HUES64 (cell line): ENCODE measurements around the gene BCAS3.
"Not testable (repeated sequence)": the region's sequence is repeated elsewhere in the genome, so short reads cannot be mapped to it uniquely, and the experiment has no call there.

Experiments used
- H3K27ac ChIP-seq: 2 replicates; pipeline ENCODE4 v1.7.0; 2013; ENCODE audit warnings: low read depth, low read length, inconsistent platforms
- H3K27me3 ChIP-seq: 2 replicates; pipeline ENCODE4 v1.6.1; 2013; ENCODE audit warnings: mild to moderate bottlenecking, low read length; ENCODE audit not compliant: insufficient read depth
- H3K36me3 ChIP-seq: 2 replicates; pipeline ENCODE4 v1.6.1; 2013; ENCODE audit warnings: mild to moderate bottlenecking, low read length; ENCODE audit not compliant: insufficient read depth
- H3K4me1 ChIP-seq: 2 replicates; pipeline ENCODE4 v1.6.1; 2013; ENCODE audit warnings: mild to moderate bottlenecking, low read length, moderate library complexity; ENCODE audit not compliant: insufficient read depth
- H3K4me3 ChIP-seq: 2 replicates; pipeline ENCODE4 v1.5.1; 2013; ENCODE audit warnings: mild to moderate bottlenecking, low read length, moderate library complexity
- H3K9ac ChIP-seq: 2 replicates; pipeline ENCODE4 v1.6.1; 2013; ENCODE audit warnings: mild to moderate bottlenecking, low read depth, low read length
- H3K9me3 ChIP-seq: 2 replicates; pipeline ENCODE4 v1.6.1; 2013; ENCODE audit warnings: low read depth, low read length; ENCODE audit not compliant: insufficient read depth
- whole genome bisulfite sequencing: fragments of 150-250, 120-280 bp; methylation state at CpG from one replicate; pipeline ENCODE4 v1.1.7; 2013; ENCODE audit warnings: missing lambda C conversion rate; 5-methylcytosine and 5-hydroxymethylcytosine counted together

Gene BCAS3

DNA sequence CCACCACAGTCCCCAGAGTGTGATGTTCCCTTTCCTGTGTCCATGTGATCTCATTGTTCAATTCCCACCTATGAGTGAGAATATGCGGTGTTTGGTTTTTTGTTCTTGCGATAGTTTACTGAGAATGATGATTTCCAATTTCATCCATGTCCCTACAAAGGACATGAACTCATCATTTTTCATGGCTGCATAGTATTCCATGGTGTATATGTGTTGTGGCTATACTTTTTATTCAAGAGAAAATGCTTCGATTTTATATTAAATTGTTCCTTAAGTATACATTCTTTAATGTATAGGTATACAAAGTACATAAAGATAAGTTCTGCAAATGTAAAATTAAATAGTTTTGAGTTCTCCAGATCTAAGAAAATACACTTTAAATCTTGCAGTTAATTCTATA lies 328.3 kb downstream of the BCAS3 start:
- WGBS: no CpG with 5 or more reads among the region's 3 CpGs
- H3K27me3 ChIP-seq: not testable (repeated sequence)

GRCh38 chr17:61007980-61008379 lies 330.3 kb downstream of the BCAS3 start:
- H3K36me3 ChIP-seq: no peaks in the 10 kb centered on the region
- peaks cover 13% of the 10 kb centered on the region for H3K4me1 ChIP-seq
- H3K4me3 ChIP-seq: no peak overlapping the region
- 76% methylated on average over 2 of the region's 3 CpGs for WGBS
- no peak overlapping the region for H3K27ac ChIP-seq
- no peaks in the 10 kb centered on the region for H3K9me3 ChIP-seq
- no peak overlapping the region for H3K9ac ChIP-seq
- no peaks in the 10 kb centered on the region for H3K27me3 ChIP-seq

More for the DNA sequence above, 328.3 kb downstream of the BCAS3 start:
- H3K9me3 ChIP-seq, H3K27ac ChIP-seq, H3K9ac ChIP-seq, H3K4me3 ChIP-seq, H3K36me3 ChIP-seq: not testable (repeated sequence)
- peaks cover 13% of the 10 kb centered on the region for H3K4me1 ChIP-seq

- no peak overlapping the region for H3K4me3 ChIP-seq
- H3K27me3 ChIP-seq: no peaks in the 10 kb centered on the region
- 83% methylated on average over 1 of the region's 1 CpG for WGBS
- H3K4me1 ChIP-seq: peaks cover 4% of the 10 kb centered on the region; the same call in 1 of the 2 replicates
- H3K9me3 ChIP-seq: no peaks in the 10 kb centered on the region
- H3K36me3 ChIP-seq: no peaks in the 10 kb centered on the region
- H3K27ac ChIP-seq: no peak overlapping the region
- H3K9ac ChIP-seq: no peak overlapping the region
Measured at GRCh38 chr17:61009663-61010062, 332.0 kb downstream of the BCAS3 start.

- WGBS: 87% methylated on average over 2 of the region's 2 CpGs
- no peaks in the 10 kb centered on the region for H3K36me3 ChIP-seq
Measured at GRCh38 chr17:61010661-61011170, 333.1 kb downstream of the BCAS3 start.

DNA sequence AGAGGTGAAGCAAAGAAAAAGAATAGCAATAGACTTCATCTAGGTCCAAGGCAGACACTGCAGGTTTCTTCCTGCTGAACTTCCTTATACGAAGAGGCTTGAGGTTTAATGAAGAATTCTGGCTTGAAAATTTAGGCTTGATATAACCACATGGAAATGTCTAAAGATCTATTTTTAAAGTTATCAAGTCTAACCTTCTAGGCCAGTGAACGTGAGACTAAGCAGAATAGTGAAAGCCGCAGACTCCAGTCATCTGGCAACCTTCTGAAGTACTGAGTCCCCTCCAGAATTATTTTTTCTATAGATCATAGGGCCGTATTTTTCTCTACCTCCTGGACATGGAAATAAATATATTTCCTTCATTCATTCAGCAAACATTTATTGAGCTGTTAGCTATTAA lies 333.6 kb downstream of the BCAS3 start:
- Histone ChIP-seq H3K9ac (no peak overlapping the region), H3K9me3 (no peaks in the 10 kb centered on the region), H3K27ac (no peak overlapping the region), H3K4me1 (peaks cover 4% of the 10 kb centered on the region; the same call in 1 of the 2 replicates), H3K27me3 (no peaks in the 10 kb centered on the region), H3K4me3 (no peak overlapping the region), H3K36me3 (no peaks in the 10 kb centered on the region)
- 96% methylated on average over 4 of the region's 4 CpGs for WGBS

More at GRCh38 chr17:61010661-61011170, 333.1 kb downstream of the BCAS3 start:
- no peaks in the 10 kb centered on the region for H3K27me3 ChIP-seq
- H3K9me3 ChIP-seq: no peaks in the 10 kb centered on the region
- H3K4me1 ChIP-seq: peaks cover 4% of the 10 kb centered on the region; the same call in 1 of the 2 replicates
- H3K4me3 ChIP-seq: no peak overlapping the region
- H3K9ac ChIP-seq: no peak overlapping the region
- no peak overlapping the region for H3K27ac ChIP-seq

DNA sequence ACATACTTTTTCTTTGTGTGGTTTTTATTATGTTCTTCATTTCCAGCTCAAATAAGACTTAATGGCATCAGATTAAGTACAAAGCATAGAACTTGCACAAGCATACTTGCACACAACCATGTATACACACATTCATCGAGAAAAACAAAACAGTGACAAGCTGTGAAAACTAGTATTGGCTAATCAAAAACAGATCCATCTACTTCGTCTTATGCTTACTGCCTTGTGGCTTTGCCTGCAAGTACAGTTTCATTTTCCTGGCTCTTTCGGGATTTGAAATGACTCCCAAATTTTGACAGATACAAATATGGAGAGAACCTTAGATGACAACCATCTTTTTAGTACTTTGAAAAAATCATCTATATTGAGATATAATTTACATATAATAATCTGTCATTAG lies 338.3 kb downstream of the BCAS3 start:
- H3K27me3 ChIP-seq: no peaks in the 10 kb centered on the region
- no peaks in the 10 kb centered on the region for H3K9me3 ChIP-seq
- no peak overlapping the region for H3K4me3 ChIP-seq
- H3K4me1 ChIP-seq: no peaks in the 10 kb centered on the region
- no peaks in the 10 kb centered on the region for H3K36me3 ChIP-seq
- 86% methylated on average over 3 of the region's 3 CpGs for WGBS
- H3K27ac ChIP-seq: no peak overlapping the region
- H3K9ac ChIP-seq: no peak overlapping the region

GRCh38 chr17:61017317-61018006 lies 339.8 kb downstream of the BCAS3 start:
- Histone ChIP-seq H3K27me3 (no peaks in the 10 kb centered on the region), H3K27ac (no peak overlapping the region), H3K9ac (no peak overlapping the region), H3K4me3 (no peak overlapping the region), H3K9me3 (no peaks in the 10 kb centered on the region), H3K36me3 (no peaks in the 10 kb centered on the region), H3K4me1 (no peaks in the 10 kb centered on the region)
- WGBS: 100% methylated on average over 2 of the region's 3 CpGs

DNA sequence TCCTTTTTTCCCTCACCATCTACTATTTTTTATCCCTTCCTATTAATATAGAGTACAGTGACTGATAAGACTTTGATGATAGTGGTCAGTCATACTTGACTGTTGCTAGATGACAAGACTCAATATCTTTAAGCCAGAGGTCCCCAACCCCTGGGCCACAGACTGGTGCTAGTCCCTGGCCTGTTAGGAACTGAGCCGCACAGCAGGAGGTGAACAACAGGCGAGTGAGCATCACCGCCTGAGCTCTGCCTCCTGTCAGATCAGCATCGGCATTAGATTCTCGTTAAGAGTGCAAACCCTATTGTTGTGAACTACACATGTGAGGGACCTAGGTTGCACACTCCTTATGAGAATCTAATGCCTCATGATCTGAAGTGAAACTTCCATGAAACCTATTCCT lies 341.3 kb downstream of the BCAS3 start:
- Histone ChIP-seq H3K4me1 (no peaks in the 10 kb centered on the region), H3K4me3 (no peak overlapping the region), H3K9me3 (no peaks in the 10 kb centered on the region), H3K36me3 (no peaks in the 10 kb centered on the region), H3K27ac (no peak overlapping the region), H3K9ac (no peak overlapping the region), H3K27me3 (no peaks in the 10 kb centered on the region)
- WGBS: 74% methylated on average over 5 of the region's 5 CpGs

GRCh38 chr17:61023996-61024395 lies 346.3 kb downstream of the BCAS3 start:
- H3K36me3 ChIP-seq: no peaks in the 10 kb centered on the region
- no peaks in the 10 kb centered on the region for H3K27me3 ChIP-seq
- H3K4me1 ChIP-seq: no peaks in the 10 kb centered on the region
- no peaks in the 10 kb centered on the region for H3K9me3 ChIP-seq
- H3K4me3 ChIP-seq: no peak overlapping the region
- no peak overlapping the region for H3K9ac ChIP-seq
- no CpG with 5 or more reads among the region's 2 CpGs for WGBS
- H3K27ac ChIP-seq: no peak overlapping the region

- Histone ChIP-seq H3K27ac (no peak overlapping the region), H3K4me3 (no peak overlapping the region), H3K9me3 (no peaks in the 10 kb centered on the region), H3K27me3 (no peaks in the 10 kb centered on the region), H3K4me1 (no peaks in the 10 kb centered on the region), H3K36me3 (no peaks in the 10 kb centered on the region), H3K9ac (no peak overlapping the region)
- WGBS: 92% methylated on average over 2 of the region's 3 CpGs
Measured at GRCh38 chr17:61026818-61027217, 349.2 kb downstream of the BCAS3 start.

- Histone ChIP-seq H3K9ac (no peak overlapping the region), H3K4me3 (no peak overlapping the region), H3K4me1 (no peaks in the 10 kb centered on the region), H3K9me3 (no peaks in the 10 kb centered on the region), H3K36me3 (no peaks in the 10 kb centered on the region), H3K27ac (no peak overlapping the region), H3K27me3 (no peaks in the 10 kb centered on the region)
- 90% methylated on average over 4 of the region's 4 CpGs for WGBS
Measured at GRCh38 chr17:61029181-61029580, 351.5 kb downstream of the BCAS3 start.
